Erythroblast (primary cell): Measurements from ENCODE around the gene KLHL2.

ENCODE experiments used
- GATA1 ChIP-seq: IDR thresholded peaks from 2 replicates; pipeline ENCODE4 v1.6.1; 2011; ENCODE audit warnings: low read depth, mild to moderate bottlenecking, control low read depth, low read length, moderate library complexity
- POLR2A ChIP-seq: IDR thresholded peaks from 2 replicates; pipeline ENCODE4 v1.6.1; 2011; ENCODE audit warnings: mild to moderate bottlenecking, low read length

- TF ChIP-seq POLR2A: no peak
- TF ChIP-seq GATA1: no peak
Measured at GRCh38 chr4:165164257-165164656, 43.1 kb upstream of the KLHL2 start.
